DMS153 (cell line): ENCODE results near the gene SCN2A.
"Not testable (repeated sequence)": the region's sequence is repeated elsewhere in the genome, so short reads cannot be mapped to it uniquely, and the experiment has no call there.

Source experiments
- DNase-seq: peaks from one replicate; lab custom pipeline; 2025; lab: John Stamatoyannopoulos, UW

SCN2A gene

DNA sequence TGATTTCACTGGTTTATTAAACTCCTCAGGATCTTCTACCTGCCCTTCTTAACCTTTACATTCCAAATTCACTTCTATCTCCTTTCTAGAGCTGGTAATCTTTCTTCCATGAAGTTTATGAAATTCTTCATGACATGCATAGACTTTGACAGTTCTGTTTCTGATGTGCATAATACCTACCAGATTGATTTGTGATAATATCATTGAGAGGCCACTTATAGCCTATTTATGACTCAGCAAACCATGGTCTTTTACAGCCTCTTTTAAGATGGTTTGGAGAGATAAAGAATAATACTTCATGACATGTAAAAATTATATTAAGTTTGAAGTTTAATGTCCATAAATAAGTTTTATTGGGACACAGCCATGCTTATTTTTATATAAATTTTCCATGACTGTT lies 14.0 kb downstream of the SCN2A start:
- DNase-seq = no peak

DNA sequence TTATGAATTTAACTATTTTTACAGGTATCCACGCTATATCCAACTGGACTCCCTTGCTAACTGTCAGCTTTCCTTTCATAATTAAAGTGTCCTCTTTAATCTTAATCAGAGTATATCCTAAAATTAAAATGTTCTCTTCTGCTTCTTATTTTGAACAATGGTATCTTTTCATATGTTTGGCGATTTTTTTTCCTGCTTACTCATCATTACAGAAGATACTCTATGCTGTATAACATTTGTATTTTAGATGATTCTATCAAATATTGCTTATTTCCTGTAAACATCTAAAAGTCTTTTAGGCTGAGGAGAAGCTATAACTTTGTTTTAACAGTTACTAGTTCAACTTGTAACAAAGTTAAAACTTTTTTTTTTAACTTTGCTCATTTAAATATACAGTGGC lies 17.4 kb downstream of the SCN2A start:
- no peak for DNase-seq

DNA sequence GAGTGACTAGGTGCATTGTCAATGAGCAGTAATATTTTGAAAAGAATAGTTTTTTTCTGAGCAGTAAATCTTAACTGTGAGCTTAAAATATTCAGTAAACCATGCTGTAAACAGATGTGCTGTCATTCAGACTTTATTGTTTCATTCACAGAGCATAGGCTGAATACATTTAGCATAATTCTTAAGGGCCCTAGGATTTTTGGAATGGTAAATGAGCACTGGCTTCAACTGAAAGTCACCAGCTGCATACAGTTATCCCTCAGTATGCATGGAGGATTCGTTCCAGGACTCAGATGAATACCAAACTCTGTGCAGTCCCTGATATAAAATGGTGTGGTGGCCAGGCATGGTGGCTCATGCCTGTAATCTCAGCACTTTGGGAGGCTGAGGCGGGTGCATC lies 21.1 kb downstream of the SCN2A start:
- DNase-seq = not testable (repeated sequence)

DNA sequence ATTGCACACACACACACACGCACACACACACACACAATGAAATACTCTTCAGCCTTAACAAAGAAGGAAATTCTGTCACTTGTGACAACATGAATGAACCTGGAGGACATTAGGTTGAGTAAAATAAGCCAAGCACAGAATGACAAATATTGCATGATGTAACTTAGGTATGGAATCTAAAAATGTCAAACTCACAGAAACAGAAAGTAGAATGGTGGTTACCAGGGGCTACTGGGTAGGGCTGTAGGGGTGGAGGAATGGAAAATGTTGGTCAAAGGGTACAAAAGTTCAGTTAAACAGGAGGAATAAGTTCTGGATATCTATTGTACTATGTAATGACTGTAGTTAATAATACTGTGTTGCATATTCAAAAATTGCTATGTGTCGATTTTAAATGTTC lies 29.5 kb downstream of the SCN2A start:
- DNase-seq = no peak

DNA sequence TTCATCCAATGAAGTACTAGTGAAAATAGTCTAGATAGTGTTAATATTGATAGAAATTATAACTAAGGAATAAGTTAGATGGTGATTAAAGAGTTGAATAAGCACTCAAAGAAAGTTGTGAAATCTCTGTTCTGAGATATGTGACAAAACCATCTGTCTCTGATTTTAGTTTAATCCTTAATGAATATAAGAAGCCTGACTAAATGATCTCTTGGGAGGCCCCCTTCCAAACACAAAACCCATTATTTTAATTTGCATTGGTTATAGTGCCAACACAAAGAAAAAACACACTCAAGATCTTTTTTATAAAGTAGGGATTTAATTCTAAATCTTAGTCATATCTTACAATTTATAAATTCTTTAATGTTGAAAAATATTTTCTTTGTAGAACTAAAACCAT lies 34.0 kb downstream of the SCN2A start:
- no peak for DNase-seq

DNA sequence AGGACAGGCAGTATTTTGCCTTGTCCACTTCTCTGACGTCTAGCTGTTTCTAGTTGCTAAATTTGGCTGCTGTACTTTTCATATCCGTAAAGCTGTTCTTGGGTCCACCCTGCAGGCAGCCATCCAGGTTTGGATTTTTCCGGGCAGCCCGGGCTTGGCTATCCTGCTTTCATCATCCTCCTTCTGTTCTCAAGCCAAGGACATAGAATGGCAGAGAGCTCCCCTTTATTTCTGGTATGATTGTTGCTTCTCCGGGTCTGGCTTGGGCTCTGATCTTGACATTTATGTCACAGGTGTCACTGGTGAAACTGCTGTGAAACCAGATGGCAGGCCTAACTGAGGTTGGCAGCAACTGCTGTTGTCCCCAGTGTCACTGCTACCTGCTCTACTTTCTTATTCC lies 35.5 kb downstream of the SCN2A start:
- DNase-seq = no peak

DNA sequence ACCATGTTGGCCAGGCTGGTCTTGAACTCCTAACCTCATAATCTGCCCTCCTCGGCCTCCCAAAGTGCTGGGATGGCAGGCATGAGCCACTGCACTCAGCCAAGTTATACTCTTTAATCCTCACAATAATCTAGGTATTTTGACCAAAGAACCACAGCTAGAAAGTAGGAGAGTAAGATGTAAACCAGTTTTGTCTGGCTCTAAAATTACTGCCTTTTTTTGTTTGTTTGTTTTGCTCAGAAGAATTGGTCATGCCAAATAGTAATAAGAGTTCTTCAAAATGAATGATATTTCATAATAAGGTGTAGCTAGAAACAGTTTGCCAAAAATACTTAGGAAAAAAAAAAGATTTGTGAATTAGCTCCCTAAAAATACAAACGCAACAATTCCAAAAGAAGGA lies 36.7 kb downstream of the SCN2A start:
- no peak for DNase-seq

DNA sequence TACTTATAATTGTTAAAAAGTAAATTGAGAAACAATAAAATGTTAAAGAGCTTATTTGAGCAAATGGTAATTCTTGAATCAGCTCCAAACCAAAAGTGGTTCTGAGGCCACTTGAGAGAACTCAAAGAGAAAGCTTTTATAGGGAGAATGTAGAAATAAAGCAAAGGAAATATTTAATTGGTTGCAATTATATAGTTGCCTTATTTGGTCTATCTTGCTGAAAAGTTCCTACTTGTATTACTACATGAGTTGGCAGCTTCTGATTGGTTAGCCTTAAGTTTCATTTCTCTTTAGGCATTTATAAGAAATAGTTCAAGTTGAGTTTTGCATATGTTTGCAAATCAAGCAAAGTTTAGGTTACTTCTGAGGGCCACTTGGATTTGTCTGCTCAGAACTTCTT lies 38.1 kb downstream of the SCN2A start:
- no peak for DNase-seq

DNA sequence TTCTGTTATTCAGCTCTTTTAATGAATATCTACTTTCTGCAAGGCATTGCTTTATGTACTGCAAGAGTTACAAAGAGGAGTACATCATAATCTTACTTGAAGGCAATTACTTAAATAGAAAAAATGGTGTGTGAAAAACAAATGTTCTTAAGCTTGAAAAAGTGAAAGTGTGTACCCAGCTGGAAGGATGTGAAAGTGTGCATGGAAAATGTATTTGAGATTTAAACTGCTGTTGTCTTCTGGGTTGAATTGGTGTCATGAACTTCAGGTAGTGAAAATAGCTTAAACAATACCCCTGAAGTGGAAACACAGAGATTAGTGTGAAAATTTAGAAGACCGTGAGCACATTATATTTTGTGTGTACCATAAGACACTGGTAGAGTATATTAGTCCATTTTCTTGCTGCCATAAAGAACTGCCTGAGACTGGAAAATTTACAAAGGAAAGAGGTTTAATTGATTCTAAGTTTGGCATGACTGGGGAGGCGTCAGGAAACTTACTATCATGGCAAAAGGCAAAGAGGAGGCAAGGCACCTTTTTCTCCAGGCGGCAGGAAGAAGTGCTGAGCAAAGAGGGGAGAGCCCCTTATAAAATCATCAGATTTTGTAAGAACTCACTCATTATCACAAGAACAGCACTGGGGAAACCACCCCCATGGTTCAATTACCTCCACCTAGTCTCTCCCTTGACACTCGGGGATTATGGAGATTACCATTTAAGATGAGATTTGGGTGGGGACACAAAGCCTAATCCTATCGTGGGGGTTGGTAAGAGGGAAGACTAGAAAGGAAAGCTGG lies 38.8 kb downstream of the SCN2A start:
- no peak for DNase-seq

DNA sequence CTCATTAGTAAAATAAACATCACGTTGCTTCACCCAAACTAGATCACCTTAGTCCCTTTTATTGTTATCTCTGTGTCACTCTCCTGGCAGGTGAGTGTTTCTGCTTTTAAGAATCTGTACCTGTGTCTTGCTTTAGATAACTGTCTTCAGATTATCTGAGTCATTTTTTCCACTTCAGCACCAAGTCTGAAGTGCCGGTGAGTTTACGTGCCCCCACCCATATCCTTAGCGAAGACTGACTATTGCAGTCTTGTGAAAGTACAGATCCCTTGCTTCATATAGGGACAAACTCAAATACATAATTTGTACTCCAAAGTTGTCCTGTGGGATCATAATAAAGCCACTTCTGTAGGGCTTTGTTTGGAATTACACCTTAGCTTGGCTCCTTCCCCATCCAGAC lies 41.1 kb downstream of the SCN2A start:
- DNase-seq = no peak

DNA sequence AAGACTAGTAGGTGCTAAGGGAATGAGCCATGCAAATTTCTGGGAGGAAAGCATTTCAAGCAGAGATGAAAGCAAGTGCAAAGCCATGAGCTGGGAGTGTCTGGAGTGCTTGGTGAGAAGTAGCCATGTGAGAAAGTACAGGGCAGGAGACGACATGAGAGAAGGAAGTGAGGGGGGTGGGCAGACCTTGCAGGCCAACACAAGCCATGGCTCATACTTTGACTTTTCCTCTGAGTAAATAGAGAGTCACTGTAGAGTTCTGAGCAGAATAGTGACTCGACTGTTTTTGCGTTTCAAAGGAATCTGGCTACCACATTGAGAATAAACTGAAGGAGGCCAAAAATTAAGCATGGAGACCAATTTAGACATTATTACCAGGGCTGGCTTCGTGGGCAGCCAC lies 42.2 kb downstream of the SCN2A start:
- DNase-seq = no peak

DNA sequence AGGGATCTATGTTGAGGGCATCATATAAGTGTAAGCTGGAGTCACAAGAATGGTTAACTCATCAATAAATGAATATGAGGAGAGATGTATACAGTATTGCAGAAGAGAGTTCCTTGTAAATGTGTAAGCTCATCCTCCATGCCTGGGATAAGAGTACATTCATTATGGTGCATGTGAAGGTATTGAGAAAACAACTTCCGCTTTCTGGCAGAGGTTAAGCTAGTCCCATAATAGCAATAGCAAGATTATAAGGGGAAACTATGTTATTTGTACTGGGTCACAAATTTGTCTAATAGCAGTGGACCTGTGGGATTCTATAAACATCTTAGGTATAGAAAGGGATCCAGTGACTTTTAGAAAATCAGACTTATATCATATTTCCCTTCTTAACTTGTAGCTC lies 44.1 kb downstream of the SCN2A start:
- DNase-seq = no peak

DNA sequence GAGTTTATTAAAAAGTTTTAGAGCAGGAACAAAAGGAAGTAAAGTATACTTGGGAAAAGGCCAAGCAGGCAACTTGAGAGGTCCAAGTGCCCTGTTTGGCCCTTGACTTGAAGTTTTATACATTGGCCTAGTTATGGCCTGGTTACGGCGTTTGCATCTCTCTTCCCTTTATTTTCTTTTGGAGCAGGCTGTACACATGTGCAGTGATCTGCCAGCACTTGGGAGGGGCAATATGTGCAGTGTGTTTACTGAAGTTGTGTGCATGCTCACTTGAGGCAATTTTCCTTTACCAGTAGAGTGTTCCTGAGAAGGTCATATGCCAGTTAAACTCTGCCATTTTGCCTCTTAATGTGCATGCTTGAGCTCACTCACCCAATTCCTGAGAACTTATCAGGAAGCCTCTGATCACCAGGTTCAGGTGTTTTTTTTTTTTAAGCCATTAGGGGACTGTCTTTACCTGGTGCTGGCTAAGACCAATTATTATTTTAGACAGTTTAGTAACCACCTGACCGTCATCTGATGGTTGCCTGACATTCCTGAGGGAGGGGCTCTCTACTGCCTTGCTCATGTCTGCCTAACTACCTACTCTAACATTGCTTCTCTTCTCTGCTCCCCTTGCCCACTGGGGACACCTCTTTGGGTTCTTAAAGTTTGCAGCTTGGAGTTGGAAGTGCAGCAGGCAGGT lies 48.0 kb downstream of the SCN2A start:
- no peak for DNase-seq

DNA sequence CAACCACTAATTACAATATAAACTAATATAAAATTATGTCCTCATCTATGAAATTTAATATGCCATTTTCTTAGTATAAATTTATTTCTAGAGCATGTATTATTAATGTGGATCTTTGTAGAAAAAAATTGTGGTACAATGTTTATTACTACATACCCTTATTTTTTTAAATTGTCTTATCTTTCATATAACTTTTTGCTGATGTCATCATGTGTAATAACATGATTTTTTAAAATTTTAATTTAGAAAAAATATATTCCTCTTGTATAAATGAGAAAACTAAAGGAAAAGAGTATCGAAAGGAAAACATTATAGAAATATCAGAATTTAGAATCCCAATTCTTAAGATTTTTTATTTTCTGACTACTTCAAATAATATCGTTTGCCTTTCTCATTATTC lies 49.9 kb downstream of the SCN2A start:
- no peak for DNase-seq

DNA sequence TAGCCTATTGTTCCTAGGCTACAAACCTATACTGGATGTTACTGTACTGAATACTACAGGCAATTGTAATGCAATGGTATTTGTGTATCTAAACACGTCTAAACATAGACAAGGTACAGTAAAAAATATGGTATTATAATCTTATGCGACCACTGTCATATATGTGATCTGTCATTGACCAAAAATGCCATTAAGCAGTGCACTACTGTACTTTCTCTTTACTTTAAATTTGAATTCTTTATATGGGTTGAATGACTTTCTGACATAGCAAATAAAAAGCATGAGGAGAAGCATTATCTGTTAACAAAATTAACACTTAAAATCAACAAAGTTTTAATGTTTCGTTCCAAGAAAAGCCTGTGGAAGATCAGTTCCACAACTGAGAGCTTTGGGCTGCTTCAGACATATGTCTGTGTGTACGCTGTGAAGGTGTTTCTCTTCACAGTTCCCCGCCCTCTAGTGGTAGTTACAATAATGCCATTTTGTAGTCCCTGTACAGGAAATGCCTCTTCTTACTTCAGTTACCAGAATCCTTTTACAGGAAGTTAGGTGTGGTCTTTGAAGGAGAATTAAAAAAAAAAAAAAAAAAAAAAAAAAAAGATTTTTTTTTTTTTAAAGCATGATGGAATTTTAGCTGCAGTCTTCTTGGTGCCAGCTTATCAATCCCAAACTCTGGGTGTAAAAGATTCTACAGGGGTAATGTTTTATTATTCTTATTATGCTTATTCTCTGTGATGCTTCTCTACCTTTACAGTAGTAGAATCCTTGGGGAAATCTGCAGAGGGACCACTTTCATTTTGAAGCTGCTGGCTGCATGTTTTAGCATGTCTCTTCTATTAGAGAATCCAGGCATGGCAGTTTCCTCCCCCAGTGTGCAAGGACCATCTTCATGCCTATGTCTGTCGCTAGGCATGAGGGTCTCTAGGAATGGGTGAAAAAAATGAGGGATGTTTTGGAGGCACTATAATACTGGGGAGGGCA lies 54.5 kb downstream of the SCN2A start:
- peak; percentile 91 for DNase-seq

DNA sequence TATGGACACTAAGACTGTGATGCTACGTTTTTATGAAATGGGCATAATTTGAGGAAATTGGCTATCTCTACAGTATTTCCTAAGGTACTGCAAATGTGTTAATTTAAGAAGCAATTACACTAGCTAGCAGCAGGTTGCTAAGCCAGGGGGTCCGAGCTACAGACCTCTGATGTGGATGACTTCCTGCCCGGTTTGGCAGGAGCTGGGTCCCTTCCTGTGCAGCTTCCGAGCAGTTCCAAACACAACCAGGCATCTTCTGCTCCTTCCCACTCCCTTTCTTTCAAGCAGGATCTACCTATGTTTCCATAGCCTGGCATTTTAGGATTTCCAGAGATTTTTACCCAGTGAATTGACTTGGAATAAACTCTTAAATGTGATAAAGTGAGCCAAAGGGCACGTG lies 55.7 kb downstream of the SCN2A start:
- no peak for DNase-seq

DNA sequence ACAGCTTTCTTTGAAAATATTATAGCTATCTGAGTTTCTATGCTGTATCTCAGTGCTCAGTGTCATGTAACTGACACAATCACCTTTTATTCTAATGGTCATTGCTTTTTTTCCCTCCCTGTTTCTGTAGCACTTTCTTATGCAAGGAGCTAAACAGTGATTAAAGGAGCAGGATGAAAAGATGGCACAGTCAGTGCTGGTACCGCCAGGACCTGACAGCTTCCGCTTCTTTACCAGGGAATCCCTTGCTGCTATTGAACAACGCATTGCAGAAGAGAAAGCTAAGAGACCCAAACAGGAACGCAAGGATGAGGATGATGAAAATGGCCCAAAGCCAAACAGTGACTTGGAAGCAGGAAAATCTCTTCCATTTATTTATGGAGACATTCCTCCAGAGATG lies 56.4 kb downstream of the SCN2A start:
- DNase-seq = no peak

DNA sequence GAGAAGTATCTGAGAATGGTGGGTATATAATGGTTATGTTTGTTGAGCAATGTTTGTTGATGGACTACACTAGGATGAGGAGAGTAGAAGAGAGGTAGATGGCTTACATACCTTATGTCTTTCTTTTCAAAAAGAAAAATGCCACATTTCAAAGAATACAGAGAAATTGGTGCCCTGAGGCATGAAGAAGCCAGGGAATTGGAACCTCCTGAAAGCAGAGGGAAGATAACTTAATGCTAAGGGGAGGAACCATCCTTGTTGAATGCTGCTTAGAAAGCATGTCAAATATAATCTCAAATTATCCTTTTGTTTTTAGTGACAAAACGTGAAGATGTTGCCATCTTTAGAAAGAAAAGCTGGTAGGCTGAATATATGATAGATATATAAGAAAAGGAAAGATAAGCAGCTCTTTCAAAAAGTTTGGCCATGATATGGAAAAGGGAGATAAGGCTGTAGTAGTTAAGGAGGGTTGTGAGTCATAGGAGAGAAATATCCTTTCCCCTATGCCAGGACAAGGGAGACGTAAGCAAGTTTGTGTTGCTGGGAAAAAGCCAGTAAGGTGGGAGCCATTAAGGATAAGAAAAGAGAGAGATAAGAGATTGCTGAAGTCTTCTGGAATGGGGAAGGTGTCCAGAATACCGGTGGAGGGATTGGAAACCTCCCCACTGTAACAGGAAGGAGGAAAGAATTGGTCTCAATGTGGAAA lies 66.3 kb downstream of the SCN2A start:
- DNase-seq = no peak

DNA sequence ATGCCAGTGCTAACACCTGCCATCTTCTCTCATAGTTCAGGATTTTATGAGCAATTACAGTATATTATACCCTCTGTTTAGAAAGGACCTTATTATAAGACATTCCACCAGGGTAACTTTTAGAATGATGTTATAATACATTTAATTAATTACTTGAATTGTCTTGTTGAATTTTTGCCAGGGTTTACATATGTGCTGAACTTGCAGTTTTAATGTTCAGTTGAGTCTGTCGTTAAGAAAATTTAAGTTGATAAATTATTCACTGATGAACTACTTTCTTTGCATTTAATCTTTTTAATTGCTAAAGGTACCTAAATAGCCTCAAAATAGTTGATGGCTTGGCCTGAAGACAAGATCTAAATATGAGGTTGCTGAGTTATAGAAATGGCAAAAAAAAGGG lies 68.1 kb downstream of the SCN2A start:
- DNase-seq = no peak

DNA sequence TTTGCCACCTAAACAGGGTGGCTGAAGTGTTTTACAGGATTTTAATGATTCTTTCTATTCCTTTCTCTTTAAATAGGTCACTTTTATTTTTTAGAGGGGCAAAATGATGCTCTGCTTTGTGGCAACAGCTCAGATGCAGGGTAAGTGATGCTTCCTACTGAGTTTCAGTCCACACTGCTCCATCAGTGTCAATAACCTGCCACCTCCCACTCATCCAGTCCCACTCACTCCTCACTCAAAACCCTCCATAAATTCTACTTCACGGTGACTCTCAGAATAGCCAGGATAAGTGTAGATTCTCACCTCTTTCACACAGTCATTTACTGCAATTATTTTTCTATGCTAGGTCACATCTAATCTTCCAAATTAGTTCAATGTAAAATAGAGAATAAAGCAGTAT lies 72.7 kb downstream of the SCN2A start:
- no peak for DNase-seq

DNA sequence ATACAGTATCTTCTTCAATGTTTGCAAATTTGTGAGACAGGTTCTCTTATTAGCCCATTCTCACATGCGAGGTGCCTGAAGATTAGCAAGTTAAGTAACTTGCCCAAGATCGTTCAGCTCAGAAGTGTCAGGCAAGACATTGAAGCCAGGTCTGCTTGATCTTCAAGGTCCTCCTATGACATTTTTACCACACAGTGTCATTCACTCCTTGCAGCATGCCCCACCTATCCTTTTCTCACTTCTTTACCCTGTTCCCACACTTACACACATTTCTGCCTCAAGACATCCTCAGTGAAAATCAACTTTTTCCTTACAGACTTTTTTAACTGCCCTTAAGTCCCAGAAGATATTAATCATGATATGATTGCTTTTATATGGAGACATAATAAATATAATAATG lies 73.8 kb downstream of the SCN2A start:
- no peak for DNase-seq

DNA sequence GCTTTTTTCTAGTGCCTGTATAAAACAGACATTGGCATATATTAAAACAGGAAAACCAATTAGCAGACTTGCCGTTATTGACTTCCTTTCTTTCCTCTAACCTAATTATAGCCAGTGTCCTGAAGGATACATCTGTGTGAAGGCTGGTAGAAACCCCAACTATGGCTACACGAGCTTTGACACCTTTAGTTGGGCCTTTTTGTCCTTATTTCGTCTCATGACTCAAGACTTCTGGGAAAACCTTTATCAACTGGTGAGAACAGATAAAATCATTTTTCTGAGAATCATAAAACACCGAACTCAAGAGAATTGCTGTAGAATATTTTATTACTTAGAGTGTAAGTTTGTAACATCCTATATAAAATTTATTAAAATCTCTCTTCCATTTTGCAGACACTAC lies 74.3 kb downstream of the SCN2A start:
- DNase-seq = no peak
